HepG2 (cell line): ENCODE results near the gene FKBP8. TPM values are rescaled to one million over a fixed set of nuclear protein-coding genes. Genes with fewer than 3 reads are reported as not detected.

Experiments
- ATAC-seq: fragments of 200-7000 bp; cut with Tn5 transposase; 3 replicates; pipeline ENCODE4 v1.9.1; 2020; ENCODE audit warnings: mild to moderate bottlenecking, moderate library complexity
- BruUV-seq: library from RNA; stranded (reverse); fragments of 400-500 nt; replicated peaks from 2 replicates; lab custom pipeline; 2021; lab: Mats Ljungman, UMichigan
- CTCF ChIA-PET: fragments of 300-600 bp; formaldehyde crosslinking; extraction: SDS; loops from one replicate; lab custom pipeline; 2021; ENCODE audit warnings: low total read pairs, inconsistent platforms, low intra/inter-chr PET ratio; lab: Yijun Ruan, JAX
- POLR2A ChIA-PET: fragments of 350-600 bp; sonication (Branson Sonifier 250); formaldehyde crosslinking; loops from one replicate; lab custom pipeline; 2020; ENCODE audit warnings: antibody characterized with exemption, inconsistent platforms; lab: Yijun Ruan, JAX
- DNase-seq: peaks from one replicate; pipeline ENCODE4 v3.0.0-alpha.2; 2015; ENCODE audit warnings: low spot score
- FAIRE-seq: peaks from 3 replicates; lab custom pipeline; 2011; peaks lifted over from hg19 to GRCh38; lab: Jason Lieb, UNC
- H2AFZ ChIP-seq: one replicate; pipeline ENCODE4 v1.6.1; 2011; ENCODE audit warnings: low read length, inconsistent platforms
- H3K27ac ChIP-seq: fragments of 300-600 bp; 3 replicates; pipeline ENCODE4 v1.8.0; 2011; ENCODE audit warnings: mixed run types, mild to moderate bottlenecking, mixed read lengths, low read length, inconsistent platforms; ENCODE audit not compliant: insufficient read depth; ENCODE audit errors: extremely low read length
- H3K27me3 ChIP-seq, 2 experiments: fragments of 200-600 bp in 1 of 2; 2 replicates in 1 of 2; 3 replicates in 1 of 2; pipeline versions ENCODE4 v1.6.0 to v1.8.0; 2011; ENCODE audit warnings: low read length in 2 of 2, mild to moderate bottlenecking in 2 of 2, moderate library complexity in 2 of 2, inconsistent platforms in 1 of 2; ENCODE audit not compliant: insufficient read depth in 2 of 2, control insufficient read depth in 1 of 2
- H3K36me3 ChIP-seq, 2 experiments: fragments of 200-600 bp in 1 of 2; replicated peaks in 1 of 2; 2 replicates in 1 of 2; 3 replicates in 1 of 2; pipeline versions ENCODE4 v1.5.1 to v1.8.0; 2011; ENCODE audit warnings: low read length in 2 of 2, inconsistent platforms in 1 of 2; ENCODE audit not compliant: insufficient read depth in 2 of 2, control insufficient read depth in 1 of 2
- H3K4me1 ChIP-seq: 2 replicates; pipeline ENCODE4 v1.5.1; 2012; ENCODE audit warnings: low read length, inconsistent platforms; ENCODE audit not compliant: insufficient read depth
- H3K4me2 ChIP-seq: 2 replicates; pipeline ENCODE4 v1.6.0; 2011; ENCODE audit warnings: low read depth, low read length, inconsistent platforms
- H3K4me3 ChIP-seq, 3 experiments: fragments of 200-600 bp in 1 of 3; sonication (generic), shearing (Covaris generic) in 1 of 3; replicated peaks in 1 of 3; 2 replicates each; pipeline ENCODE4 v1.5.1; 2011 to 2016; ENCODE audit warnings: low read length in 3 of 3, inconsistent platforms in 2 of 3, low read depth in 2 of 3, mild to moderate bottlenecking in 2 of 3, control low read depth in 1 of 3, mixed read lengths in 1 of 3; ENCODE audit not compliant: insufficient read depth in 1 of 3
- H3K79me2 ChIP-seq: one replicate; pipeline ENCODE4 v1.6.1; 2011; ENCODE audit warnings: low read length, inconsistent platforms; ENCODE audit not compliant: insufficient read depth
- H3K9ac ChIP-seq: 2 replicates; pipeline ENCODE4 v1.6.0; 2011; ENCODE audit warnings: mild to moderate bottlenecking, low read depth, low read length, inconsistent platforms; ENCODE audit not compliant: insufficient read depth
- H3K9me3 ChIP-seq: 2 replicates; pipeline ENCODE4 v1.5.1; 2012; ENCODE audit warnings: mild to moderate bottlenecking, low read length
- H4K20me1 ChIP-seq: 2 replicates; pipeline ENCODE4 v1.6.0; 2011; ENCODE audit warnings: inconsistent platforms, mild to moderate bottlenecking, low read length, moderate library complexity; ENCODE audit not compliant: insufficient read depth
- AGO2 ChIP-seq: fragments of 200-400 bp; formaldehyde crosslinking; optimal IDR thresholded peaks from 2 replicates; pipeline ENCODE3; 2017; ENCODE audit warnings: mild to moderate bottlenecking, low read depth, low read length, moderate library complexity
- ONECUT2 ChIP-seq: sonication (generic); formaldehyde crosslinking; IDR thresholded peaks from 2 replicates; pipeline ENCODE4 v1.4.0; 2020; ENCODE audit warnings: missing genetic modification reagents
- POLR2G ChIP-seq: fragments of 200-400 bp; formaldehyde crosslinking; IDR thresholded peaks from 2 replicates; pipeline ENCODE4 v1.6.1; 2018; ENCODE audit warnings: mild to moderate bottlenecking, low read depth, low read length, moderate library complexity
- ZFP36L1 ChIP-seq: sonication (generic); formaldehyde crosslinking; IDR thresholded peaks from 2 replicates; pipeline ENCODE4 v1.8.0; 2022; ENCODE audit warnings: mild to moderate bottlenecking, missing genetic modification reagents, moderate library complexity
- ZNF180 ChIP-seq: sonication (generic); formaldehyde crosslinking; IDR thresholded peaks from 2 replicates; pipeline ENCODE4 v1.4.0; 2020; ENCODE audit warnings: low read depth, missing genetic modification reagents, borderline replicate concordance
- ZNF256 ChIP-seq: sonication (generic); formaldehyde crosslinking; conservative IDR thresholded peaks from 2 replicates; pipeline ENCODE4 v1.4.0; 2020; ENCODE audit warnings: missing genetic modification reagents
- WGBS: methylation state at CpG from one replicate; pipeline ENCODE4 v1.1.6; 2017; ENCODE audit warnings: low lambda C conversion rate; 5-methylcytosine and 5-hydroxymethylcytosine counted together
- in situ Hi-C: cut with HindIII; loops from 2 replicates; pipeline ENCODE4 v1.10.0; 2017; ENCODE audit warnings: low pct_unique_long_range_greater_than_20kb; ENCODE audit not compliant: extremely low pct_ligation_motif_present
- intact Hi-C: fragments of 100-400 bp; cut with micrococcal nuclease; formaldehyde crosslinking; loops from one replicate; pipeline ENCODE4 v1.10.0; 2022; ENCODE audit not compliant: unreplicated experiment
- polyA plus RNA-seq, 8 experiments: library from polyadenylated mRNA; depleted of rRNA in 3 of 8; stranded (reverse) in 7 of 8; unstranded in 1 of 8; fragments of >200 nt; fragmentation: Illumina TruSeq in 4 of 8; extraction: Trizol in 4 of 8; gene quantifications; 2 replicates each; pipeline versions ENCODE4 v1.2.1 to v1.2.3, GENCODE V29; 2011 to 2016; ENCODE audit warnings: low read depth in 4 of 8, missing spikeins in 1 of 8, mixed read lengths in 1 of 8; ENCODE audit not compliant: insufficient read depth in 1 of 8
- total RNA-seq, 5 experiments: library from RNA; depleted of rRNA; stranded (reverse); fragments of >200 nt; fragmentation: Illumina TruSeq; extraction: Trizol; gene quantifications; 2 replicates each; pipeline ENCODE4 v1.2.3, GENCODE V29; 2016; ENCODE audit warnings: low read depth in 1 of 5
- TF ChIP-seq, protein P1 (sequence below): sonication (generic); formaldehyde crosslinking; IDR thresholded peaks from 2 replicates; pipeline ENCODE4 v1.4.0; 2020; ENCODE audit warnings: low read depth, missing genetic modification reagents

The FKBP8 gene
- total and polyA plus RNA-seq, 2 of the 13 experiments (the other 11 are each of a cell fraction or from before 2014, with no cell fraction given), result 81.7 to 93.9 TPM

DNA sequence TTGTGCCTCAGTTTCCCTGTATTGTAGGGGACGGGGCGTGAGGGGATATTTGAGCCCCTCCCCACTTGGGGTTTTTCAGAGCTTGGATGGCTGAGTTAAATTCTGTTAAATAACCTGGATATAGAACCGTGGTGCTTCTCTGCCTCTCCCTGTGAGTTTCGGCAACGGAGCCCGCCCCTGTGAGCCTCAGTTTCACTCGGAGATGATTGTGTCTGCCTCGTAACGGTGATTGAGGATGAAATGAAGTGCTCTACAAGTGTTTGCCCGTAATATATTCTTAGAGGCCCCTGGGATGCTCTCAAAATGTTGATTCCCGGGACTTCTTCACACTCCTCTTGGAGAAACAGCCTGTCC, 14.8 kb upstream of the FKBP8 start:
- TF ChIP-seq POLR2G, result no peak
- TF ChIP-seq, protein P1, sequence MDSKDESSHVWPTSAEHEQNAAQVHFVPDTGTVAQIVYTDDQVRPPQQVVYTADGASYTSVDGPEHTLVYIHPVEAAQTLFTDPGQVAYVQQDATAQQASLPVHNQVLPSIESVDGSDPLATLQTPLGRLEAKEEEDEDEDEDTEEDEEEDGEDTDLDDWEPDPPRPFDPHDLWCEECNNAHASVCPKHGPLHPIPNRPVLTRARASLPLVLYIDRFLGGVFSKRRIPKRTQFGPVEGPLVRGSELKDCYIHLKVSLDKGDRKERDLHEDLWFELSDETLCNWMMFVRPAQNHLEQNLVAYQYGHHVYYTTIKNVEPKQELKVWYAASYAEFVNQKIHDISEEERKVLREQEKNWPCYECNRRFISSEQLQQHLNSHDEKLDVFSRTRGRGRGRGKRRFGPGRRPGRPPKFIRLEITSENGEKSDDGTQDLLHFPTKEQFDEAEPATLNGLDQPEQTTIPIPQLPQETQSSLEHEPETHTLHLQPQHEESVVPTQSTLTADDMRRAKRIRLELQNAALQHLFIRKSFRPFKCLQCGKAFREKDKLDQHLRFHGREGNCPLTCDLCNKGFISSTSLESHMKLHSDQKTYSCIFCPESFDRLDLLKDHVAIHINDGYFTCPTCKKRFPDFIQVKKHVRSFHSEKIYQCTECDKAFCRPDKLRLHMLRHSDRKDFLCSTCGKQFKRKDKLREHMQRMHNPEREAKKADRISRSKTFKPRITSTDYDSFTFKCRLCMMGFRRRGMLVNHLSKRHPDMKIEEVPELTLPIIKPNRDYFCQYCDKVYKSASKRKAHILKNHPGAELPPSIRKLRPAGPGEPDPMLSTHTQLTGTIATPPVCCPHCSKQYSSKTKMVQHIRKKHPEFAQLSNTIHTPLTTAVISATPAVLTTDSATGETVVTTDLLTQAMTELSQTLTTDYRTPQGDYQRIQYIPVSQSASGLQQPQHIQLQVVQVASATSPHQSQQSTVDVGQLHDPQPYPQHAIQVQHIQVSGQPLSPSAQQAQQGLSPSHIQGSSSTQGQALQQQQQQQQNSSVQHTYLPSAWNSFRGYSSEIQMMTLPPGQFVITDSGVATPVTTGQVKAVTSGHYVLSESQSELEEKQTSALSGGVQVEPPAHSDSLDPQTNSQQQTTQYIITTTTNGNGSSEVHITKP, result no peak
- 0 out of 2 replicates have a peak, but pooled peaks have one; percentile 15 for TF ChIP-seq ZNF256 (CRISPR knock-in tag)
- no peak for TF ChIP-seq ZNF180 (CRISPR knock-in tag)
- peak; percentile 0 for TF ChIP-seq AGO2
- TF ChIP-seq ZFP36L1 (CRISPR knock-in tag), result no peak
- TF ChIP-seq ONECUT2 (CRISPR knock-in tag), result no peak
- TF ChIP-seq, all 625 proteins: peak for 2
- peaks cover 5 to 15% of the 10 kb centered on the region in 2 experiments; a peak in 4 of 5 replicates for H3K36me3 ChIP-seq
- peak overlapping the region; percentile 69 to 90 (median 86) for H3K4me3 ChIP-seq
- peak overlapping the region; percentile 81 for H3K9ac ChIP-seq
- no peaks in the 10 kb centered on the region for H4K20me1 ChIP-seq
- H2AFZ ChIP-seq, result no peak overlapping the region
- no peak for FAIRE-seq
- no peaks in the 10 kb centered on the region for H3K9me3 ChIP-seq
- peak overlapping the region; percentile 50 for H3K27ac ChIP-seq
- H3K4me1 ChIP-seq, result peaks cover 43% of the 10 kb centered on the region
- POLR2A ChIA-PET, result interaction anchor here (0.6 to 3.0 kb wide), 13 partner anchors 13 to 275 kb away, joined by 3 to 55 read pairs (median 7); partner anchors contain the start of genes ELL, REX1BD and UBA52
- no peaks in the 10 kb centered on the region; a peak in 1 of 5 replicates for H3K27me3 ChIP-seq
- in situ Hi-C loops (no loop called here), intact Hi-C loops (no loop called here)
- no peak for DNase-seq
- peak; percentile 37; the same call in 2 of the 3 replicates for ATAC-seq
- WGBS, result 4% methylated on average over 11 of the region's 11 CpGs
- peak overlapping the region; percentile 83 for H3K4me2 ChIP-seq
- TSS peak; percentile 75 for BruUV-seq
- CTCF ChIA-PET, result no interaction called here
- H3K79me2 ChIP-seq, result peaks cover 21% of the 10 kb centered on the region
